Left kidney (tissue), 8 donors: ENCODE results near the gene GRPEL1. TPM values are rescaled to one million over a fixed set of nuclear protein-coding genes. Genes with fewer than 3 reads are reported as not detected.
"Not testable (repeated sequence)": the region's sequence is repeated elsewhere in the genome, so short reads cannot be mapped to it uniquely, and the experiment has no call there.

Source experiments
- DNase-seq: peaks from one replicate; pipeline ENCODE4 v3.0.0-alpha.2; 2013
- long read RNA-seq, 8 donors: transcript quantifications; one replicate each; lab custom pipeline, GENCODE V29; 2026
- polyA plus RNA-seq: library from polyadenylated mRNA; unstranded; fragments of 120-200 nt; gene quantifications from one replicate; pipeline ENCODE4 v1.2.1, GENCODE V29; 2013; ENCODE audit not compliant: insufficient read length

GRPEL1 gene
- 32.6 TPM for polyA plus RNA-seq
- long read RNA-seq, donor 1, transcript GRPEL1-201 (4 exons, 2,775 nt): major isoform, 17 of 19 reads
- long read RNA-seq, donor 1, partial matches to known transcripts: 0 of 19 reads
- long read RNA-seq, donor 1, other reads (novel, unspliced or antisense): 0 of 19 reads
- long read RNA-seq, donor 2, transcript GRPEL1-201 (4 exons, 2,775 nt): major isoform, 21 of 23 reads
- long read RNA-seq, donor 2, partial matches to known transcripts: 0 of 23 reads
- long read RNA-seq, donor 2, other reads (novel, unspliced or antisense): 0 of 23 reads
- long read RNA-seq, donor 3, transcript GRPEL1-201 (4 exons, 2,775 nt): major isoform, 20 of 22 reads
- long read RNA-seq, donor 3, partial matches to known transcripts: 0 of 22 reads
- long read RNA-seq, donor 3, other reads (novel, unspliced or antisense): 0 of 22 reads
- long read RNA-seq, donor 4, partial matches to known transcripts: 0 of 2 reads
- long read RNA-seq, donor 4, other reads (novel, unspliced or antisense): 0 of 2 reads
- long read RNA-seq, donor 5, transcript GRPEL1-201 (4 exons, 2,775 nt): major isoform, 24 of 24 reads
- long read RNA-seq, donor 5, partial matches to known transcripts: 0 of 24 reads
- long read RNA-seq, donor 5, other reads (novel, unspliced or antisense): 0 of 24 reads
- long read RNA-seq, donor 6, transcript GRPEL1-201 (4 exons, 2,775 nt): major isoform, 18 of 18 reads
- long read RNA-seq, donor 6, partial matches to known transcripts: 0 of 18 reads
- long read RNA-seq, donor 6, other reads (novel, unspliced or antisense): 0 of 18 reads
- long read RNA-seq, donor 7, transcript GRPEL1-201 (4 exons, 2,775 nt): major isoform, 26 of 29 reads
- long read RNA-seq, donor 7, partial matches to known transcripts: 0 of 29 reads
- long read RNA-seq, donor 7, other reads (novel, unspliced or antisense): 0 of 29 reads
- long read RNA-seq, donor 8, transcript GRPEL1-201 (4 exons, 2,775 nt): major isoform, 11 of 12 reads
- long read RNA-seq, donor 8, partial matches to known transcripts: 0 of 12 reads
- long read RNA-seq, donor 8, other reads (novel, unspliced or antisense): 0 of 12 reads

- peak; percentile 99 for DNase-seq
These were observed at the start of gene GRPEL1 for GRCh38 chr4:7067452-7068278. Gene GRPEL1 (minus strand): TSS chr4:7068064. CDS start chr4:7068032, 32 bp downstream.

- DNase-seq: no peak
These were observed 48.8 kb upstream of the GRPEL1 start for GRCh38 chr4:7116705-7117104.

GRCh38 chr4:7115557-7116340 is 47.9 kb upstream of the GRPEL1 start:
- DNase-seq: no peak

- no peak for DNase-seq
These were observed 44.8 kb upstream of the GRPEL1 start for GRCh38 chr4:7112656-7113055.

- no peak for DNase-seq
These were observed 43.6 kb upstream of the GRPEL1 start for GRCh38 chr4:7111441-7111840.

GRCh38 chr4:7110546-7110945 is 42.7 kb upstream of the GRPEL1 start:
- DNase-seq: no peak

GRCh38 chr4:7109169-7109568 is 41.3 kb upstream of the GRPEL1 start:
- DNase-seq: no peak

GRCh38 chr4:7108660-7109059 is 40.8 kb upstream of the GRPEL1 start:
- DNase-seq: no peak

GRCh38 chr4:7108046-7108625 is 40.3 kb upstream of the GRPEL1 start:
- no peak for DNase-seq

- DNase-seq: no peak
These were observed 39.5 kb upstream of the GRPEL1 start for GRCh38 chr4:7107166-7107905.

- DNase-seq: no peak
These were observed 37.4 kb upstream of the GRPEL1 start for GRCh38 chr4:7105276-7105675.

- DNase-seq: no peak
These were observed 36.6 kb upstream of the GRPEL1 start for GRCh38 chr4:7104366-7105031.

GRCh38 chr4:7103607-7104365 is 35.9 kb upstream of the GRPEL1 start:
- DNase-seq: peak; percentile 72

- DNase-seq: peak; percentile 71
These were observed 35.3 kb upstream of the GRPEL1 start for GRCh38 chr4:7103031-7103606.

- not testable (repeated sequence) for DNase-seq
These were observed 34.6 kb upstream of the GRPEL1 start for GRCh38 chr4:7102516-7102909.

GRCh38 chr4:7101692-7102515 is 34.0 kb upstream of the GRPEL1 start:
- peak; percentile 62 for DNase-seq

GRCh38 chr4:7096236-7096635 is 28.4 kb upstream of the GRPEL1 start:
- no peak for DNase-seq
